PC-9 (cell line): ENCODE results near the gene TUBB4B.

Experiments used
- EZH2 ChIP-seq: fragments of 200-600 bp; sonication (generic); IDR thresholded peaks from 2 replicates; pipeline ENCODE4 v1.8.0; 2017; ENCODE audit warnings: antibody characterized with exemption, low read depth
- TF ChIP-seq, protein P1 (sequence below): fragments of 200-600 bp; sonication (generic); conservative IDR thresholded peaks from 2 replicates; pipeline ENCODE4 v1.6.1; 2017; ENCODE audit warnings: mixed run types, antibody characterized with exemption, mild to moderate bottlenecking, moderate library complexity

DNA sequence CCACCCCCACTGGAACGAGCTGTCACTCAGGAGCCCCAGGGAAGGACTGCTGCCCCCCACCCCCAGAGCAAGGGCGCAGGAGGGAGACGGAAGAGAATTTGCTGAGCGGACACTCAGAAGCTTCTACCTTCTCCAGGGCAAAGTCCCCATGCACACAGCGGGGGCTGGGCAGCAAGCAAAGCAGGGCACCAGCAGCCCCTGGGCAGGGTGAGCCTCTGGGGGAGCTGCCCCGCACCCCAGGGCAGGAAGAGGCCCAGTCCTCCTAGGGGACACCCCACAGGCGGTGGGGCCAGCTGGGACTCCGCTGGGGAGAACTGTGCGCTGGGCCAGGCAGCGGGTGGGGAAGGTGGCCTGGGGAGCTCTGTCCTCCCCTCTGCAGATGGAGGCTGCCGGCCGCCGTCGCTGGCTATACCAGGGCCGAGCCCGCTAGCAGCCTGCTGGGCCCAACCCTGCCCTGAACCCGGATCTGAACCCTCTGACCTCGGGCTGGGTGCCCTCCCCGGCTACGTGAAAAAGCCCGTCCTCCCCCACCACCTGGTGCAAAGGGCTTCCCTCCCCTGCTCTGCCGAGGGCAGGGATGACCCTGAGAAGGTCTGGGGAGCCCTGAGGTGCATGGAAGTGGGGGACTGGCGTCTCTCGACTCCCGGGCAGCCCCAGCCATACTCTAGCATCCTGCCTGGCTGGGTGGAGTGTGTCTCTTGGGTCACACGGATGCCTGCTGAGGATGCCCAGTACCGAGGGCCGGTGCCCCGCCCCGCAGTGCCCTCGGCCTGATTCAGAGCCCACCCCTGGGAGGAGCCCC, 11.0 kb upstream of the TUBB4B start:
- TF ChIP-seq, protein P1, sequence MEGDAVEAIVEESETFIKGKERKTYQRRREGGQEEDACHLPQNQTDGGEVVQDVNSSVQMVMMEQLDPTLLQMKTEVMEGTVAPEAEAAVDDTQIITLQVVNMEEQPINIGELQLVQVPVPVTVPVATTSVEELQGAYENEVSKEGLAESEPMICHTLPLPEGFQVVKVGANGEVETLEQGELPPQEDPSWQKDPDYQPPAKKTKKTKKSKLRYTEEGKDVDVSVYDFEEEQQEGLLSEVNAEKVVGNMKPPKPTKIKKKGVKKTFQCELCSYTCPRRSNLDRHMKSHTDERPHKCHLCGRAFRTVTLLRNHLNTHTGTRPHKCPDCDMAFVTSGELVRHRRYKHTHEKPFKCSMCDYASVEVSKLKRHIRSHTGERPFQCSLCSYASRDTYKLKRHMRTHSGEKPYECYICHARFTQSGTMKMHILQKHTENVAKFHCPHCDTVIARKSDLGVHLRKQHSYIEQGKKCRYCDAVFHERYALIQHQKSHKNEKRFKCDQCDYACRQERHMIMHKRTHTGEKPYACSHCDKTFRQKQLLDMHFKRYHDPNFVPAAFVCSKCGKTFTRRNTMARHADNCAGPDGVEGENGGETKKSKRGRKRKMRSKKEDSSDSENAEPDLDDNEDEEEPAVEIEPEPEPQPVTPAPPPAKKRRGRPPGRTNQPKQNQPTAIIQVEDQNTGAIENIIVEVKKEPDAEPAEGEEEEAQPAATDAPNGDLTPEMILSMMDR, result no peak
- no peak for TF ChIP-seq EZH2
